ENCODE data around the gene ADAMTSL1. TPM values are rescaled to one million over a fixed set of nuclear protein-coding genes. Genes with fewer than 3 reads are reported as not detected.
A peak's percentile ranks its signal among the peaks of the same experiment; 100 is the strongest.

ADAMTSL1 gene
- total and polyA plus RNA-seq, 2 of the 8 experiments (the other 6 are each of a cell fraction or from before 2014, with no cell fraction given) = 0.84 to 1.1 TPM

- Histone ChIP-seq H3K27ac (ENCODE audit: low read depth, low read length) (no peak overlapping the region), H2BK120ac (replicated peaks; ENCODE audit: low read depth, low read length) (no peak overlapping the region), H4K20me1 (replicated peaks in 1 of 2; ENCODE audit: control insufficient read depth in 1 of 2, insufficient read depth in 2 of 2, low read length in 2 of 2) (no peaks in the 10 kb centered on the region), H3K4me3 (ENCODE audit: extremely low read depth in 1 of 4, insufficient read depth in 2 of 4, low read depth in 3 of 4, low read length in 4 of 4) (no peak overlapping the region), H4K8ac (ENCODE audit: extremely low read depth, insufficient read depth, low read length) (no peak overlapping the region), H3K23me2 (ENCODE audit: low read depth, low read length) (no peaks in the 10 kb centered on the region), H3K9ac (replicated peaks in 1 of 4; ENCODE audit: extremely low read depth in 1 of 4, low read depth in 3 of 4, low read length in 3 of 4) (no peak overlapping the region), H4K91ac (replicated peaks; ENCODE audit: insufficient read length, low read length) (no peak overlapping the region), H3K4me2 (ENCODE audit: insufficient read depth in 1 of 2, low read depth in 2 of 2, low read length in 2 of 2) (no peak overlapping the region), H3K18ac (ENCODE audit: extremely low read depth, low read length) (no peak overlapping the region), H3K9me3 (ENCODE audit: insufficient read depth in 2 of 2, low read depth in 1 of 2, low read length in 1 of 2) (no peaks in the 10 kb centered on the region), H3K23ac (ENCODE audit: insufficient read length) (no peak overlapping the region), H3K56ac (replicated peaks; ENCODE audit: insufficient read length, low read depth, low read length) (no peak overlapping the region), H2AFZ (ENCODE audit: low read length) (0 out of 2 replicates have a peak overlapping the region, but pooled peaks have one; percentile 41), H2AK5ac (ENCODE audit: low read depth, low read length) (no peak overlapping the region), H2BK20ac (ENCODE audit: low read length) (no peak overlapping the region), H3K36me3 (ENCODE audit: control insufficient read depth in 2 of 4, insufficient read depth in 4 of 4, low read length in 3 of 4) (no peaks in the 10 kb centered on the region), H3K27me3 (replicated peaks in 1 of 4; ENCODE audit: control insufficient read depth in 3 of 4, extremely low read depth in 1 of 4, insufficient read depth in 3 of 4, low read length in 3 of 4) (no peaks in the 10 kb centered on the region), H3K79me1 (ENCODE audit: low read depth, low read length) (no peaks in the 10 kb centered on the region), H3K79me2 (ENCODE audit: control insufficient read depth in 1 of 2, insufficient read depth in 2 of 2, low read length in 2 of 2) (no peaks in the 10 kb centered on the region), H2BK12ac (ENCODE audit: low read depth, low read length) (no peak overlapping the region), H3K14ac (ENCODE audit: insufficient read length) (no peak overlapping the region), H3K4me1 (replicated peaks in 1 of 4; ENCODE audit: control insufficient read depth in 3 of 4, insufficient read depth in 4 of 4, low read length in 3 of 4) (no peaks in the 10 kb centered on the region), H4K5ac (ENCODE audit: insufficient read length, low read depth, low read length) (no peak overlapping the region), H3K4ac (replicated peaks; ENCODE audit: insufficient read length, low read depth, low read length) (no peak overlapping the region), H2BK15ac (ENCODE audit: low read length) (no peak overlapping the region), H2BK5ac (ENCODE audit: low read depth, low read length) (no peak overlapping the region)
- FAIRE-seq (no peak), DNase-seq (ENCODE audit: low read depth in 1 of 2, low spot score in 2 of 2) (no peak)
- ChIA-PET POLR2A (ENCODE audit: partially characterized antibody) (interaction anchor here (0.5 kb wide), 1 partner anchor 238 kb away, joined by 3 read pairs; no protein-coding TSS in a partner anchor), CTCF (ENCODE audit: partially characterized antibody) (interaction anchor here (0.6 to 1.2 kb wide), 3 partner anchors 14 to 174 kb away, joined by 3 read pairs; no protein-coding TSS in a partner anchor)
- TF ChIP-seq HDAC2 (IDR thresholded peaks at IDR 0.05; ENCODE audit: borderline replicate concordance in 1 of 2, low read depth in 2 of 2, low read length in 2 of 2) (no peak), HDAC6 (IDR thresholded peaks at IDR 0.05; ENCODE audit: low read depth, low read length) (no peak), SIRT6 (IDR thresholded peaks at IDR 0.05; ENCODE audit: low read length) (no peak), PHF8 (conservative IDR thresholded peaks at IDR 0.05; ENCODE audit: low read depth, low read length) (no peak), TAF1 (IDR thresholded peaks at IDR 0.05; ENCODE audit: low read depth, low read length) (no peak), POLR2AphosphoS5 (IDR thresholded peaks at IDR 0.05; ENCODE audit: low read depth, low read length) (no peak), POLR2A (IDR thresholded peaks at IDR 0.05; ENCODE audit: control extremely low read depth in 1 of 2, low read depth in 2 of 2, low read length in 2 of 2) (no peak), RFX5 (IDR thresholded peaks at IDR 0.05; ENCODE audit: borderline replicate concordance, low read depth, low read length) (no peak), SIX5 (IDR thresholded peaks at IDR 0.05; ENCODE audit: low read depth, low read length) (no peak), TEAD4 (IDR thresholded peaks at IDR 0.05; ENCODE audit: low read depth, low read length) (no peak), CBX5 (IDR thresholded peaks at IDR 0.05; ENCODE audit: low read depth, low read length) (no peak), FOSL1 (IDR thresholded peaks at IDR 0.05; ENCODE audit: insufficient read depth, low read depth, low read length) (no peak), SP2 (IDR thresholded peaks at IDR 0.05; ENCODE audit: low read length) (no peak), SP1 (IDR thresholded peaks at IDR 0.05; ENCODE audit: low read depth, low read length) (no peak)
- 100% methylated on average over 3 of the region's 3 CpGs; no CpG with 5 or more reads in 1 of the 2 experiments for whole genome bisulfite sequencing, 2 experiments (ENCODE audit: extremely low coverage in 1 of 2, insufficient coverage in 1 of 2, insufficient read length in 1 of 2, insufficient replicate concordance in 2 of 2, low coverage in 1 of 2, low lambda C conversion rate in 2 of 2, missing lambda C conversion rate in 1 of 2)
Measured at GRCh38 chr9:18493451-18493993, 19.6 kb downstream of the ADAMTSL1 start.

Data from H1 (cell line).